SU-DHL-6 (cell line): Measurements from ENCODE around the gene ATP1B3.

Experiments
- CTCF ChIP-seq: fragments of 200-600 bp; sonication (generic); IDR thresholded peaks from one replicate; pipeline ENCODE4 v1.5.1; 2017; ENCODE audit warnings: antibody characterized with exemption, mild to moderate bottlenecking, low read length, moderate library complexity; ENCODE audit not compliant: insufficient read depth, poor library complexity, severe bottlenecking
- EZH2phosphoT487 ChIP-seq: fragments of 200-600 bp; sonication (generic), shearing (Covaris generic); conservative IDR thresholded peaks from 2 replicates; pipeline ENCODE4 v1.6.1; 2018; ENCODE audit warnings: mild to moderate bottlenecking, antibody characterized with exemption, low read length, moderate library complexity, mixed read lengths

GRCh38 chr3:141952611-141953010 is 76.2 kb downstream of the ATP1B3 start:
- TF ChIP-seq CTCF (no peak), EZH2phosphoT487 (no peak)
